Measurements from ENCODE around the gene CMTM6.
"Not testable (repeated sequence)": the region's sequence is repeated elsewhere in the genome, so short reads cannot be mapped to it uniquely, and the experiment has no call there.

Gene CMTM6

GRCh38 chr3:32467333-32468070 is 35.1 kb downstream of the CMTM6 start:
- Histone ChIP-seq H3K27ac (no peak overlapping the region), H3K4me3 (peak overlapping the region; percentile 69)
- TF ChIP-seq CTCF (IDR thresholded peaks at IDR 0.05), result peak; percentile 99
- DNase-seq (ENCODE audit: low spot score), result no peak

- not testable (repeated sequence) for H3K27ac ChIP-seq; DNase-seq (ENCODE audit: low spot score); H3K4me3 ChIP-seq
These were observed 35.8 kb downstream of the CMTM6 start for GRCh38 chr3:32466808-32467207.

GRCh38 chr3:32464726-32465125 is 37.9 kb downstream of the CMTM6 start:
- H3K27ac ChIP-seq; H3K4me3 ChIP-seq; DNase-seq (ENCODE audit: low spot score): not testable (repeated sequence)

- DNase-seq (ENCODE audit: low spot score); H3K4me3 ChIP-seq; H3K27ac ChIP-seq: not testable (repeated sequence)
These were observed 39.2 kb downstream of the CMTM6 start for GRCh38 chr3:32463415-32463814.

- not testable (repeated sequence) for DNase-seq (ENCODE audit: low spot score)
- H3K27ac ChIP-seq, result peak overlapping the region; percentile 20 to 28
These were observed 40.3 kb downstream of the CMTM6 start for GRCh38 chr3:32462191-32462986.

GRCh38 chr3:32460817-32461496 is 41.7 kb downstream of the CMTM6 start:
- H3K27ac ChIP-seq; H3K4me3 ChIP-seq; DNase-seq (ENCODE audit: low spot score): not testable (repeated sequence)

More at GRCh38 chr3:32462191-32462986, 40.3 kb downstream of the CMTM6 start:
- not testable (repeated sequence) for H3K4me3 ChIP-seq

GRCh38 chr3:32460031-32460749 is 42.5 kb downstream of the CMTM6 start:
- no peak overlapping the region for H3K27ac ChIP-seq
- no peak overlapping the region for H3K4me3 ChIP-seq
- no peak for TF ChIP-seq CTCF (IDR thresholded peaks at IDR 0.05)
- no peak for DNase-seq (ENCODE audit: low spot score)

GRCh38 chr3:32459450-32459849 is 43.2 kb downstream of the CMTM6 start:
- Histone ChIP-seq H3K4me3 (no peak overlapping the region), H3K27ac (no peak overlapping the region)
- TF ChIP-seq CTCF (IDR thresholded peaks at IDR 0.05), result no peak
- no peak for DNase-seq (ENCODE audit: low spot score)

- DNase-seq (ENCODE audit: low spot score), result no peak
- Histone ChIP-seq H3K4me3 (no peak overlapping the region), H3K27ac (peak overlapping the region in 1 of 2 donors; percentile 35)
- TF ChIP-seq CTCF (IDR thresholded peaks at IDR 0.05), result no peak
These were observed 44.6 kb downstream of the CMTM6 start for GRCh38 chr3:32457971-32458471.
